ENCODE data around the gene ACAP2.

DNA sequence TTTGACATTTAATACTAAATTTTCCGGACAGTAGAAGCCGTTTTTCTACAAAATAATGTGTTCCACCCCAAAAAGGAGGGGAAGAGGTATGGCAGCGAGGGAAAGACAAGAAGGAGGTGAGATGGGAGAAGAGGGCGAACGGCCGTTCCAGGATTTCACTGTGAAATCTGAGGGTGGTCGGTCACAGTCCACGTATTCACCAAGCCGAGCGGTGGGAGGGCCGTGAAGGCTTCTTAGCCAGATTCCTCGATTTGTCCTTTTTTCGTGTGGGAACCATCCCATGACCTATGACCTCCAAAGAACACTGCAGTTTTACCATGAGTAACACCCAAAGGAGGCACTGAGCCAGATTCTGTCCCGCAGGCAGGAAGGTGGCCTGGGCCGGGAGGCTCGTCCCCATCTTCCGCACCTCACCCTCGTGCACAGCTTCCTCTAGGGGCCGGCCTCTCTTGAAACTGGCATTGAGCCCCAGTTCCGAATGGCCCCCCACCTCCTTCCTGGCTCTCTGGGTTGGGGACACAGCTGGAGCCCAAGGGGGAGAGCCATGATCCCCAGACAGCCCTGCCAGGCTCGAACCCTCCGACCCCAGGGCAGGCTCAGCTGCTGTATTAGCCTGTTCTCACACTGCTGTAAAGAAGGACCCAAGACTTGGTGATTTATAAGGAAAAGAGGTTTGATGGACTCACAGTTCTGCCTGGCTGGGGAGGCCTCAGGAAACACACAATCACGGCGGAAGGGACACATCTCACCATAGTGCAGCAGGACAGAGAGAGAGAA, 195.5 kb downstream of the ACAP2 start:
- TF ChIP-seq, protein P1, sequence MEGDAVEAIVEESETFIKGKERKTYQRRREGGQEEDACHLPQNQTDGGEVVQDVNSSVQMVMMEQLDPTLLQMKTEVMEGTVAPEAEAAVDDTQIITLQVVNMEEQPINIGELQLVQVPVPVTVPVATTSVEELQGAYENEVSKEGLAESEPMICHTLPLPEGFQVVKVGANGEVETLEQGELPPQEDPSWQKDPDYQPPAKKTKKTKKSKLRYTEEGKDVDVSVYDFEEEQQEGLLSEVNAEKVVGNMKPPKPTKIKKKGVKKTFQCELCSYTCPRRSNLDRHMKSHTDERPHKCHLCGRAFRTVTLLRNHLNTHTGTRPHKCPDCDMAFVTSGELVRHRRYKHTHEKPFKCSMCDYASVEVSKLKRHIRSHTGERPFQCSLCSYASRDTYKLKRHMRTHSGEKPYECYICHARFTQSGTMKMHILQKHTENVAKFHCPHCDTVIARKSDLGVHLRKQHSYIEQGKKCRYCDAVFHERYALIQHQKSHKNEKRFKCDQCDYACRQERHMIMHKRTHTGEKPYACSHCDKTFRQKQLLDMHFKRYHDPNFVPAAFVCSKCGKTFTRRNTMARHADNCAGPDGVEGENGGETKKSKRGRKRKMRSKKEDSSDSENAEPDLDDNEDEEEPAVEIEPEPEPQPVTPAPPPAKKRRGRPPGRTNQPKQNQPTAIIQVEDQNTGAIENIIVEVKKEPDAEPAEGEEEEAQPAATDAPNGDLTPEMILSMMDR (IDR thresholded peaks at IDR 0.05) = no peak
- no peak for TF ChIP-seq POLR2A (IDR thresholded peaks at IDR 0.05)
